Measurements from ENCODE around the gene NOX3. TPM values are rescaled to one million over a fixed set of nuclear protein-coding genes. Genes with fewer than 3 reads are reported as not detected.
A peak's percentile ranks its signal among the peaks of the same experiment; 100 is the strongest.

Gene NOX3
- total RNA-seq, 1 donor from 2014 or later = not detected

GRCh38 chr6:155497273-155497672 is 41.6 kb upstream of the NOX3 start:
- H3K27ac Mint-ChIP-seq (ENCODE audit: unreplicated experiment) = no peak overlapping the region
- H3K36me3 Mint-ChIP-seq (ENCODE audit: unreplicated experiment) = no peaks in the 10 kb centered on the region
- DNase-seq (ENCODE audit: extremely low spot score, unreplicated experiment) = no peak
- peaks cover 34% of the 10 kb centered on the region for H3K4me1 Mint-ChIP-seq (ENCODE audit: unreplicated experiment)
- no peak for TF ChIP-seq CTCF (IDR thresholded peaks at IDR 0.05)
- no peaks in the 10 kb centered on the region for H3K9me3 Mint-ChIP-seq (ENCODE audit: unreplicated experiment)
- no peaks in the 10 kb centered on the region for H3K27me3 Mint-ChIP-seq (ENCODE audit: unreplicated experiment)
- no peak overlapping the region for H3K4me3 Mint-ChIP-seq (ENCODE audit: unreplicated experiment)

GRCh38 chr6:155495011-155495768 is 39.6 kb upstream of the NOX3 start:
- Mint-ChIP-seq H3K9me3 (ENCODE audit: unreplicated experiment) (no peaks in the 10 kb centered on the region), H3K4me1 (ENCODE audit: unreplicated experiment) (peaks cover 36% of the 10 kb centered on the region)

GRCh38 chr6:155493694-155494143 is 38.1 kb upstream of the NOX3 start:
- no peaks in the 10 kb centered on the region for H3K9me3 Mint-ChIP-seq (ENCODE audit: unreplicated experiment)
- no peaks in the 10 kb centered on the region for H3K27me3 Mint-ChIP-seq (ENCODE audit: unreplicated experiment)
- peak; percentile 85 for DNase-seq (ENCODE audit: extremely low spot score, unreplicated experiment)
- no peak for TF ChIP-seq CTCF (IDR thresholded peaks at IDR 0.05)
- peak overlapping the region; percentile 92 for H3K27ac Mint-ChIP-seq (ENCODE audit: unreplicated experiment)
- H3K4me1 Mint-ChIP-seq (ENCODE audit: unreplicated experiment) = peaks cover 36% of the 10 kb centered on the region
- H3K4me3 Mint-ChIP-seq (ENCODE audit: unreplicated experiment) = no peak overlapping the region
- no peaks in the 10 kb centered on the region for H3K36me3 Mint-ChIP-seq (ENCODE audit: unreplicated experiment)

More at GRCh38 chr6:155495011-155495768, 39.6 kb upstream of the NOX3 start:
- Mint-ChIP-seq H3K27me3 (ENCODE audit: unreplicated experiment) (no peaks in the 10 kb centered on the region), H3K27ac (ENCODE audit: unreplicated experiment) (peak overlapping the region; percentile 92), H3K4me3 (ENCODE audit: unreplicated experiment) (no peak overlapping the region), H3K36me3 (ENCODE audit: unreplicated experiment) (no peaks in the 10 kb centered on the region)
- DNase-seq (ENCODE audit: extremely low spot score, unreplicated experiment) = no peak
- peak; percentile 56 for TF ChIP-seq CTCF (IDR thresholded peaks at IDR 0.05)

- no peak for DNase-seq (ENCODE audit: extremely low spot score, unreplicated experiment)
- Mint-ChIP-seq H3K36me3 (ENCODE audit: unreplicated experiment) (no peaks in the 10 kb centered on the region), H3K27me3 (ENCODE audit: unreplicated experiment) (no peaks in the 10 kb centered on the region), H3K27ac (ENCODE audit: unreplicated experiment) (peak overlapping the region; percentile 92), H3K4me3 (ENCODE audit: unreplicated experiment) (no peak overlapping the region), H3K4me1 (ENCODE audit: unreplicated experiment) (peaks cover 36% of the 10 kb centered on the region), H3K9me3 (ENCODE audit: unreplicated experiment) (no peaks in the 10 kb centered on the region)
- no peak for TF ChIP-seq CTCF (IDR thresholded peaks at IDR 0.05)
Observed at GRCh38 chr6:155493026-155493693, 37.5 kb upstream of the NOX3 start.

GRCh38 chr6:155492061-155492735 is 36.6 kb upstream of the NOX3 start:
- Mint-ChIP-seq H3K9me3 (ENCODE audit: unreplicated experiment) (no peaks in the 10 kb centered on the region), H3K4me3 (ENCODE audit: unreplicated experiment) (no peak overlapping the region), H3K27ac (ENCODE audit: unreplicated experiment) (peak overlapping the region; percentile 92), H3K4me1 (ENCODE audit: unreplicated experiment) (peaks cover 36% of the 10 kb centered on the region), H3K36me3 (ENCODE audit: unreplicated experiment) (no peaks in the 10 kb centered on the region), H3K27me3 (ENCODE audit: unreplicated experiment) (no peaks in the 10 kb centered on the region)
- DNase-seq (ENCODE audit: extremely low spot score, unreplicated experiment) = no peak
- no peak for TF ChIP-seq CTCF (IDR thresholded peaks at IDR 0.05)
